ENCODE data around the gene RASGRF1. TPM values are rescaled to one million over a fixed set of nuclear protein-coding genes. Genes with fewer than 3 reads are reported as not detected.
"Not testable (repeated sequence)": the region's sequence is repeated elsewhere in the genome, so short reads cannot be mapped to it uniquely, and the experiment has no call there.

Gene RASGRF1
- polyA plus RNA-seq (2012; ENCODE audit: insufficient read depth, insufficient read length), result not detected

DNA sequence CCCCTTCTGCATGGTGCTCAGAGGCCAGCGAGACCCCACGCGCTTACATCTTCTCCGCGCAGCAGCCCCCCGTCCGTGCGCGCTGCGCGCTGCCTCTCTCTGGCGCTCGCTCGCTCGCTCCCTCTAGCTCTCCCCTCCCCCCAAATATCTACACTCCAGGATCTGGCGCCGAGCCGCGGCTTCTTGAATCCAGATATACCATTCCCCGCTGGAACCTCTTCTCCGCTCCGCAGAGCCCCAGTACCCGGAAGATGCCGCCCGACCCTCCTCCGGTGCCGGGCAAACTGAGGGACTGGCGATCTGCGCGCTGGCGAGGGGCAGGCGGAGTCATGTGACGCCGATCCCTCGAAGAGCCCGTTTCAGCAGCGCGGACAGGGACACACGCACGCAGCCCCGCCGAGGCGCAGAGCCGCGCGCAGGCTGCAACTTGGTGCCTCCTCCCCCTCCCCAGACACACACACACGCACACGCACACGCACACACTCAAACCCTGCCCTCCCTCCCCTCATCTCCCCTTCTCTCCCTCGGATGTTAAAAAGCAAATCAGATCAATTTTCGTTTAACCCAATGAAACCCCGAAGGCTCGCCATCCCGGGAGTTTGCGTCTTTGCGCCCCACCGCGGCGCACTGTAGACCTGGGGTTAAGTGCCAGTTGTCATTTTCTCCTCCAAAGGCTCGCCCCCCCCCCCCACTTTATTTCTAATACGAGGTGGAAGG is at the start of gene RASGRF1:
RASGRF1 (minus strand) TSS at position 294 of the 717 bp plus-strand sequence; CDS start at position 12, 282 bp downstream.
- no peak for DNase-seq (ENCODE audit: low read depth, low spot score)
- H3K4me3 ChIP-seq (ENCODE audit: low read length), result no peak within 1 kb of the TSS

DNA sequence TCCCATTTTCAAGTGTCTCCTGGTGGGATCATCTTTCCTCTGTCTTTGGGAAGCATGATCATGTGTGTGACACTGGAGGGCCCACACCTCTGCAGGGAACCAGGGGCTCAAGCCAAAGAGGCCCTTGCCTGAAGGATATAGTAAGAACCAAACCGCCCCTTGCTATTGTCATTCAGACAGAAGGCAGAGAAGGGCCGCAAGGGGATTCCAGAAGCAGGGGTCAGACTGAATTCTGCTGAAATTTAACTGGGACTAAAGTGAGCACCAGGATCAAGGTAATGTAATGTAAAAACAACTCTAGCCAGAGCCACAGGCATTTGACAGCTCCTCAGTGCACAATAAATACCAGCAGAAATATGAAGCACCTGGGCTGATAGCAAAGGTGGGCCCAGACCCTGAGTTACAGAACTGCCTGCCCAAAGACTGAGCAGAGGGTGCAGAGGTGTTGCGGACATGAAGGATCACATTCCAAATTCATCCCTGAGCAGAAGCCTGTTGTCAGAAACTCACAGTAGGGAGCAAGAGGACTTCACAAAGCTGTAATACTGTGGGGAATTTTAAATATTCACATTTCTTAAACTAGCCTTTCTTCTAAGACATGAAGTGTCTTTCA is 46.0 kb upstream of the RASGRF1 start:
- H3K4me3 ChIP-seq (ENCODE audit: low read length), result no peak overlapping the region

GRCh38 chr15:79133309-79133708 is 42.7 kb upstream of the RASGRF1 start:
- DNase-seq (ENCODE audit: low read depth, low spot score), result no peak
- H3K4me3 ChIP-seq (ENCODE audit: low read length), result no peak overlapping the region

More for the DNA sequence above, 46.0 kb upstream of the RASGRF1 start:
- DNase-seq (ENCODE audit: low read depth, low spot score), result no peak

- no peak for DNase-seq (ENCODE audit: low read depth, low spot score)
- no peak overlapping the region for H3K4me3 ChIP-seq (ENCODE audit: low read length)
Measured at GRCh38 chr15:79132770-79133169, 42.2 kb upstream of the RASGRF1 start.

- no peak for DNase-seq (ENCODE audit: low read depth, low spot score)
- H3K4me3 ChIP-seq (ENCODE audit: low read length), result no peak overlapping the region
Measured at GRCh38 chr15:79132361-79132760, 41.8 kb upstream of the RASGRF1 start.

GRCh38 chr15:79130535-79131130 is 40.1 kb upstream of the RASGRF1 start:
- DNase-seq (ENCODE audit: low read depth, low spot score), result no peak
- no peak overlapping the region for H3K4me3 ChIP-seq (ENCODE audit: low read length)

DNA sequence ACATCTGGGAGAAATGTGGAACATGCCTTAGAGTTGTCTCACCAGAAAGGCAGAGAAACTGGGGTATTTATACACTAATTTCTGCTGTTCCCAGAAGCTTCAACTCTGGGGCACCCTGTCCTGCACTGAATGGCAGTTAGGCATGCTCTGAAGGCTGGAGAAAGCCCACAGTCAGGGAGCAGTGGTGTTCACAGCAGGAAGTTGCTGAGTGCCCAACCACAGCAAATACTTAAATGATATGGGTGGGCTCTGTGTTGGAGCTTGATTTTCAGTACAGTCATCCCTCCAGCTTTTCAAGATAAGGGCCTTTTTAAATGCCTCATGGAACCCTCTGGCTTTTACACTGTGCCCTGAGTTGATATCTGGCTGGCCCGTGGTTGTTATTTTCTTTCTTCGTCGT is 38.7 kb upstream of the RASGRF1 start:
- H3K4me3 ChIP-seq (ENCODE audit: low read length), result no peak overlapping the region
- no peak for DNase-seq (ENCODE audit: low read depth, low spot score)

DNA sequence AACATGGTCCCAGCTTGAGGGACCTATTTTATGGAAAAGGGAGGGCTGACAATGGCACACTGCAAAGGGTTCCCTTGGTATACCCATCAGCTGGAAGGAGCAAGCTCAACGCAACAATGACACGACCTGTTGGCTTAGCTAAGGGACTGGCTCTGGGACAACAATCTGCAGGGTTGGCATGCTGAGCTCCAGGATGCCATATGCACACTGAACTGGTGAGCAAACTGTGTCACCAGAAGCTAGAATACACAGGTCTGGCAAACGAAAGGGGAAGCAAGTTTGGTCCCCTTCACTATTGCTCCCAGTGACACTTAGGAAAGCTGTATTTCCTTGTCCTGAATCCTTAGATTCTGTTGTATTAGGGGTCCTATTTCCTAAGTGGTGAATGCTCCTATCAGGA is 38.0 kb upstream of the RASGRF1 start:
- no peak overlapping the region for H3K4me3 ChIP-seq (ENCODE audit: low read length)
- DNase-seq (ENCODE audit: low read depth, low spot score), result no peak

- no peak for DNase-seq (ENCODE audit: low read depth, low spot score)
- no peak overlapping the region for H3K4me3 ChIP-seq (ENCODE audit: low read length)
Measured at GRCh38 chr15:79124388-79124787, 33.8 kb upstream of the RASGRF1 start.

DNA sequence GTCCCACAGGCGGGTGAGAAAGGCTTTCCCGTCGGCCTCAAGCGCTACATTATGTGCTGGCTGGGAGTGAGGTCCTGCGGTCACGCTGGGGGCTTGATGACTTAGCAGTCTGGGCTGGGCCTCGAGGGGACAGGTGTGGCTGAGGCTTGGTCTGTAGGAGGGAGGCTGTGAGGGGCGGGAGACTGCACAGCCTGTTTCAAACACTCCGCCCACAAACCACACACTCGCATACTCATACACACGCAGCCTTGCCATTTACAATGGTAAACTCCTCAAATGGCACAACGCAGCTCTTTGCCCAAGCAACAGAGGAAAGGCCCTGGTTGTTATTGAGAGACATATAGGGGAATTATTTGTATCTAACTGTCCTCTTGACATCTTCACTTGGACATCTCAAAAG is 32.4 kb upstream of the RASGRF1 start:
- peak; percentile 15 for DNase-seq (ENCODE audit: low read depth, low spot score)
- no peak overlapping the region for H3K4me3 ChIP-seq (ENCODE audit: low read length)

- DNase-seq (ENCODE audit: low read depth, low spot score), result no peak
Measured at GRCh38 chr15:79122391-79122790, 31.8 kb upstream of the RASGRF1 start.

GRCh38 chr15:79121571-79121970 is 31.0 kb upstream of the RASGRF1 start:
- DNase-seq (ENCODE audit: low read depth, low spot score), result no peak
- H3K4me3 ChIP-seq (ENCODE audit: low read length), result no peak overlapping the region

More at GRCh38 chr15:79122391-79122790, 31.8 kb upstream of the RASGRF1 start:
- no peak overlapping the region for H3K4me3 ChIP-seq (ENCODE audit: low read length)

DNA sequence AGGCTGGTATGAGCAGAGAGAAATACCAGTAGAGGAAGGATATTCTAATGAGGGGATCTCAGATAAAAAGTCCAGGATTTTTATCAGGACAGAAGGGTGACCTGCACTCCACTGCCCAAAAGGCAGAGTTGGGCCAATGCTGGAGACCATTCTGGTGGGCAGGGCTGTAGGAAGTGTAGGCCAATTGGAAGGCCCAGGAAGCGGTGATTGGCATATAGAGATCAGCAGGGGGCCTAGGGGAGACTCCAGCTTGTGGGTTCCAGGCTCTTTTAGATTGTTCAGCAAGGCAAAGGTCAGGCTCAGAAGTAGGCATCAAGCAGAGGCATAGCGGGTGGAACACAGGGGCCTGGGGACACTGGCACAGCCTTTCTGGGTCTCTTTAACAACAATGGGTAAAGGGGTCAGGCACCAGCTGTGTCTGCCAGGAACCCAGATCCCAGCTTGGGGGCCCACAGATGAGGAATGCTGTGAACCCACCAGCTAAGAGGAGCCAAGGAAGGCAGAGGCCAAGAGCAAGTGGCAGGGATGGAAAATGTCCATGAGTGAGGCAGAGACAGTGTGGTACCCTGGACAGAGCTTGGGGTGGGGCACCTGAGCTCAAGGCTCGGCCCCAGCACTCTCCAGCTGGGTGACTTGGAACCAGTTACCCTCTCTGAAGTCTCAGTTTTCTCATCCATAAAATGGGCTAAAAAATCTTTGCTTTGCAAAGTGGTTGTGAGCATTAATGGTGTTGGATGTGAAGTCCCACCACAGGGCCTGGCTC is 27.0 kb upstream of the RASGRF1 start:
- no peak for DNase-seq (ENCODE audit: low read depth, low spot score)
- H3K4me3 ChIP-seq (ENCODE audit: low read length), result no peak overlapping the region

- no peak for DNase-seq (ENCODE audit: low read depth, low spot score)
- no peak overlapping the region for H3K4me3 ChIP-seq (ENCODE audit: low read length)
Measured at GRCh38 chr15:79116771-79117170, 26.2 kb upstream of the RASGRF1 start.

DNA sequence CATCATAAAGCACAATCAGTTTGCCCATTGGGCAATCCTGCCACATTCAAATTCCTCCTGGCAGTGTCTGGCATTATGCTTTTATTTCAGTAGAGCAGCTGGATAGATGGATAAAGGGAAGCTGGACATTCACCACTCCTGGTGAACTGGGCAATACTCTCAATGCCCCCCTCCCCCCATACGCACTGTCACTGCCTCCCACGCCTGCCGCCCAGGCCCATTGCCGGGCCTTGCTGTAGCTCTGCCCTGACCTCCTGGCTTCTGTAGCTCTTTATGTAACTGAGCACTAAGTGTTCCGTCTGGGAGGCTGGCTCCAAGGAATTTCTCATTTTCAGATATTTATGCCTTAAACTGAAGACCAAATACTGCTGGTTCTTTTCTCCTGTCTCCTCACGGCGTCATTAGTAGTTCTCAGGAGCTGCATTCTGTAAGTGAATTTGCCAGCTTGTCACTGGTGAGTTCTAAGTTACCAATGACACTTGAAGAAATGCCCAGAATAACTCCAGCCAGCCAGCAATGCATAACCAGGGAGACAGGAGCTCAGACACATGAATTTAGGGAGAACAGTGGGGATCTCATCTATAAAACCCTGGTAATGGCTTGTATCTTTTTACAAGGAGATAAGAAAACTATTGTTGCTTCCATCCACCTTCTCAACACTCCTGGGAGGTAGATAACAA is 25.5 kb upstream of the RASGRF1 start:
- no peak overlapping the region for H3K4me3 ChIP-seq (ENCODE audit: low read length)
- no peak for DNase-seq (ENCODE audit: low read depth, low spot score)

- DNase-seq (ENCODE audit: low read depth, low spot score), result no peak
Measured at GRCh38 chr15:79113831-79114230, 23.3 kb upstream of the RASGRF1 start.

DNA sequence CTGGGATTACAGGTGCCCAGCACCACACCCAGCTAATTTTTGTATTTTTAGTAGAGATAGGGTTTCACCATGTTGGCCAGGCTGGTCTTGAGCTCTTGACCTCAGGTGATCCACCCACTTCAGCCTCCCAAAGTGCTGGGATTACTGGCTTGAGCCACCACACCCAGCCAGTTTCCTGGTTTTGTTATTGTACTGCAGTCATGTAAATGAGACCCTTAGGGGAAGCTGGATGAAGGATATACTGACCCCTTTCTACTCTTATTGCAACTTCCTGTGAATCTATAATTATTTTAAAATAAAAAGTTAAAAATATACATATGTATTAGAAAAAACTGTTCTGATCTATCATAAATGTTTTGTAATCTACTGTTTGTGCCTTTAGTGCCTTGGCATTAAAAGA is 20.8 kb upstream of the RASGRF1 start:
- not testable (repeated sequence) for H3K4me3 ChIP-seq (ENCODE audit: low read length); DNase-seq (ENCODE audit: low read depth, low spot score)

More at GRCh38 chr15:79113831-79114230, 23.3 kb upstream of the RASGRF1 start:
- H3K4me3 ChIP-seq (ENCODE audit: low read length), result no peak overlapping the region

GRCh38 chr15:79105141-79105540 is 14.6 kb upstream of the RASGRF1 start:
- DNase-seq (ENCODE audit: low read depth, low spot score), result no peak
- no peak overlapping the region for H3K4me3 ChIP-seq (ENCODE audit: low read length)

- H3K4me3 ChIP-seq (ENCODE audit: low read length), result no peak overlapping the region
- no peak for DNase-seq (ENCODE audit: low read depth, low spot score)
Measured at GRCh38 chr15:79102595-79102994, 12.0 kb upstream of the RASGRF1 start.
